ENCODE data around the gene EEFSEC. TPM values are rescaled to one million over a fixed set of nuclear protein-coding genes. Genes with fewer than 3 reads are reported as not detected.

Gene EEFSEC
- total RNA-seq, 1 donor from 2014 or later, result 18.7 TPM

DNA sequence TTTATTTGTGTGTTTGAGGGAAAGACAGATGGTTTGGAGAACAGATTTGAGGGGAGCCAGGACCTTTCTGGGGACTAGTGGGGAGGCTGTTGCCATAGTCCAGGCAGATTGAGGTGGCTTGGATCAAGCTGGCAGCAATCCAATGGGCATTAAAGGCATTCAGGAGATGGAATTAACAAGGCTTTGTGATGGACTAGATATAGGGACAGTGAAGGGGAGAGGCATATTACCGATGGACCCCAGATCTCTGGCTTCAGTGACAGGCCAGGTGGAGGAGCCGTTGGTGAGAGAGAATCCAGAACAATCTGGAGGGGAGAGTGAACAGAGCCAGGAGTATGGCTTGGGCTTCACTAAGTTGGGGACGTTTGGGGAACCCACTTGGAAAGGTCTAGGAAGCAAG, 124.8 kb downstream of the EEFSEC start:
- Mint-ChIP-seq H3K27ac (no peak overlapping the region), H3K36me3 (ENCODE audit: low read depth) (no peaks in the 10 kb centered on the region), H3K4me1 (ENCODE audit: low read depth) (no peaks in the 10 kb centered on the region), H3K27me3 (ENCODE audit: insufficient read depth) (no peaks in the 10 kb centered on the region), H3K9me3 (no peaks in the 10 kb centered on the region), H3K4me3 (no peak overlapping the region)
- no peak for DNase-seq (ENCODE audit: low spot score)
- intact Hi-C loops (cut with micrococcal nuclease), result no loop called here

DNA sequence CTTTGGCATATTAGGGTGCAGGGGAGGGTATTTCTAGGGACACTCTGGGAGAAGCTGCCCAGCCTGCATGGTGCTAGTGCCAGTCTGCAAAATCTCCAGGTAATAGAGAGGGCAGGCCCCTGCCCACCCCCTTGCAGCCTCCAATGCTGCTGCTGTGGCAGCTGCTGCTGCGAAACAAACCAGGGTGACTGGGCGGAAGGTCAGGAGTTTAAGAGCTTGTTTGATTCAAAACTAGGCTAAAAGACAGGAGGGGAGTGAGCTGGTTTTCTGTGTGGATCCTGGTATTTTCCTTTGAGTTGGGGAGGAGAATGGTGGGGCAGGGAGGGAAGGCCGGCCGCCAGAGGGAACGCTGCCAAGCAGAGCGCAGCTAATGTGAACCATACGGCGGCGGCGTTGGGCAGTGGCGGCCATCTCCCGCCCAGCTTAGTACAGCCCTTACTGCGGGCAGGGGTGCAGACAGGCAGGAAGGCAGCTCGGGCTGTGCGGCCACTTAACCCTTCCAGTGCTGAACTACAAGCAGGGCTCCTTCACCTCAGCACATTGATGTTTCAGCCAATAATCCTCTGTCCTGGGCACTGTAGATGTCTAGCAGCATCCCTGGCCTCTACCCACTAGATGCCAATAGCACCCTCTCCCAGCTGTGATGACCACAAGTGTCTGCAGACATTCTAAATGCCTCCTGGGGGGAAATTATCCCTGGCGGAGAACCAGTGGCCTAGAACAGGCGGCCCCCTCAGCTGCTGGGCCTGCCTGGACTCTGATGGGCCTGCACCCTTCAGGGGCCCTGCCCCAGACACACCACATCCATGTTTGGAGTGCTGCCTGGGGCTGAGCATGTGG, 125.7 kb downstream of the EEFSEC start:
- H3K4me1 Mint-ChIP-seq (ENCODE audit: low read depth), result no peaks in the 10 kb centered on the region
- no peak for DNase-seq (ENCODE audit: low spot score)
- H3K27me3 Mint-ChIP-seq (ENCODE audit: insufficient read depth), result no peaks in the 10 kb centered on the region
- no peaks in the 10 kb centered on the region for H3K36me3 Mint-ChIP-seq (ENCODE audit: low read depth)
- H3K27ac Mint-ChIP-seq, result no peak overlapping the region
- H3K4me3 Mint-ChIP-seq, result no peak overlapping the region
- intact Hi-C loops (cut with micrococcal nuclease), result no loop called here
- H3K9me3 Mint-ChIP-seq, result no peaks in the 10 kb centered on the region

DNA sequence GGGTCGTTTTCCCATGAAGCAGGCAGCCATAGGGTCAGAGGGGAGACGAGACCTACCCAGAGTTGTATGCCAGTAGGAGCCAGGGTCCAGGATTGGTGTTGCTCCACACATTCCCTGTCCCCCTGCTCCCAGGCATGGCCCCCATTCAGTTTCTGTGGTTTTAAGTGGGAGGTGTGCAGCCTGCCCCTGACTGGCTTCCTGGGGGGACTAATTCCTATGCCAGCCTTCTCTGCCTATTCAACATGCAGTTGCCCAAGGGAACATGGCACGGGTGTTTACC, 126.3 kb downstream of the EEFSEC start:
- intact Hi-C loops (cut with micrococcal nuclease), result no loop called here
- no peak overlapping the region for H3K4me3 Mint-ChIP-seq

DNA sequence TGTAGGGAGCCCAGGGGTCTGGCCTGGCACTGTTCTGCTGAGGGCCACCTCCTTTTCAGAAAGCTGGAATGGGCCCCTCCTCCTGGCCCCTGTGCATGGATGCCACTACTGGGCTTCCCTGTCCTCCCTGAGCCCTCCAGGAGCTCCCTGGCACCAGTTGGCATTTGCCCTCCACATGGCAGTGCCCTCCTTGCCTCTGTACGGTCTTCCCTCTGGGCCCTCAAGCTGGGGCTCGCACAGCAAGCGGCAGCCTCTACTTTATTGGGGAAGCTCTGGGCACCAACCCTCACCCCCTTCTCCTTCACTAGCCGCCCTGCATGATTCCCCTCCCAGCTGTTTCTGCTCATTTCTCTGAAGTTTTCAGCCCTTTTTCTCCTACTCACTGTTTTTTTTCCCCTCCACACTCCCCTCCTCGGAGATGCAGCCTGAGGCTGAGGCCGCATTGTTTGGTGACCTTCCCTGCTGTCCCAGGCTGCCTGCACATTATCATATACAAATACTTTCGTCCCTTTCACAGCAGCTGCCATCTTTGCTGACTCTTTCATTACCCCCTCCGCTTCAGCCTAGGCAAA, 127.3 kb downstream of the EEFSEC start:
- Mint-ChIP-seq H3K9me3 (no peaks in the 10 kb centered on the region), H3K27ac (no peak overlapping the region), H3K4me1 (ENCODE audit: low read depth) (no peaks in the 10 kb centered on the region), H3K4me3 (no peak overlapping the region), H3K36me3 (ENCODE audit: low read depth) (no peaks in the 10 kb centered on the region), H3K27me3 (ENCODE audit: insufficient read depth) (no peaks in the 10 kb centered on the region)
- intact Hi-C loops (cut with micrococcal nuclease), result no loop called here
- DNase-seq (ENCODE audit: low spot score), result no peak

More for the DNA sequence above, 126.3 kb downstream of the EEFSEC start:
- Mint-ChIP-seq H3K9me3 (no peaks in the 10 kb centered on the region), H3K36me3 (ENCODE audit: low read depth) (no peaks in the 10 kb centered on the region), H3K27me3 (ENCODE audit: insufficient read depth) (no peaks in the 10 kb centered on the region), H3K4me1 (ENCODE audit: low read depth) (no peaks in the 10 kb centered on the region), H3K27ac (no peak overlapping the region)
- DNase-seq (ENCODE audit: low spot score), result no peak

DNA sequence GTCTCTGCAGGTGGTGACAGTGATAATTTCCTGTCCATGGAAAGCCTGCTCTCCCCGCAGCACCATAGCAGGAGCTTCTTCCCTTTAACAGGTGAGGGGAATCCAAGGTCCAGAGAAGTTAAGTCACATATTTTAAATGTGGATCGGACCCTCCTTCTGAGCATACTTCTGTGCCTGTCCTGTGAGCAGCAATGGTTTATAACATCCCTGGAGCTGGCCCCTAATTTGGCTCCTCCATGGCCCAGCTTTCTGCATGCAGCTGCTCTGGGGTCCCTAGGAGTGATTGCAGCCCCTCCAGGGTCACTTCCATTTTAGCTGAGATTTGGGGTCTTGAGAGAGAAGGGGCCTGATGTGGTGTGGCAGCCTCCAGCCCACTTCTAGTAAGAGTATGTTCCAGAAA, 127.8 kb downstream of the EEFSEC start:
- Mint-ChIP-seq H3K9me3 (no peaks in the 10 kb centered on the region), H3K4me3 (no peak overlapping the region), H3K36me3 (ENCODE audit: low read depth) (no peaks in the 10 kb centered on the region), H3K4me1 (ENCODE audit: low read depth) (no peaks in the 10 kb centered on the region), H3K27ac (no peak overlapping the region), H3K27me3 (ENCODE audit: insufficient read depth) (no peaks in the 10 kb centered on the region)
- no peak for DNase-seq (ENCODE audit: low spot score)
- intact Hi-C loops (cut with micrococcal nuclease), result no loop called here

DNA sequence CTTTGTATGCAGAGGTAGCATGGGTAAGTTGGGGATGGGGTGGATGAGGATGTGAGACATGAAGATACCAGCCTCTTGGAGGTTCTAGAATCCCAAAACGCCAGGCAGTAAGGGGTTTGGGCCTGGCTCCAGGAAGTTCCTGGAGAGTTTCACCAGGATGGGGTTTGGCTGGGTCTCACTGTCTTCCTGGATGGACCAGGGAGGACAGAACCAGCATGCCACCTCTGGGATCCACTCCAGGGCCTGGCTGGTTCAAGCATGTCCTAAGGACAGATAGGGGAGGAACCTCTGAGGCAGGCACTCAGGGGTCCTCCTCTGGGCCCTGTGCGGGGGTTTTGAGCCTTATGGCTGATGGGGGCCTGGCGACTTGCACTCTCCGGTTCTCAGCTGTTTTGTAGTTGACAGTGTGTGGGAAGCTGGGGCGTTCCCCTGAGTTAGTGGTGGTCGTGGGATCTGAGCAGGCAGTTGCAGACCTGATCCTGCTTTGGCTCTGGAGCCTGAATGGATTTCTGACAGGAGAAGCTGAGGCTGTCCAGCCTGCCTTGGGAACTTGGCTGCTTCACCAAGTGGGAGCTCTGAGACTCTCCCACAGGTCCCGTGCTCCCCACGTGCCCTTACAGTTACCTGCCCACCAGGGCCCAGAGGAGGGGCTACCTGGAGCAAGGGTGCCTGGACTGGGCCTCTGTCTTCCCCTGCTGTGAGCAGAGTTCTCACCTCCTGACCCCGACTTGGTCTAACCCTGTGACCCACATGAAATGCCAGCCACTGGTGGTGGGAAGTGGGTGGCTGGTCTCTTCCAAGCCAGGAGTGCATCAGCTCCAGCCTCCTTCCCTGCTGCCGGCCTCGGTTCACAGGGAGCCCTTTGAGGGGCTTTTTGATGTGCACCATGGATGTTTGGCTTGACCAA, 128.4 kb downstream of the EEFSEC start:
- Mint-ChIP-seq H3K4me3 (no peak overlapping the region), H3K4me1 (ENCODE audit: low read depth) (no peaks in the 10 kb centered on the region), H3K36me3 (ENCODE audit: low read depth) (no peaks in the 10 kb centered on the region), H3K9me3 (no peaks in the 10 kb centered on the region), H3K27me3 (ENCODE audit: insufficient read depth) (no peaks in the 10 kb centered on the region), H3K27ac (no peak overlapping the region)
- no peak for DNase-seq (ENCODE audit: low spot score)
- intact Hi-C loops (cut with micrococcal nuclease), result no loop called here

DNA sequence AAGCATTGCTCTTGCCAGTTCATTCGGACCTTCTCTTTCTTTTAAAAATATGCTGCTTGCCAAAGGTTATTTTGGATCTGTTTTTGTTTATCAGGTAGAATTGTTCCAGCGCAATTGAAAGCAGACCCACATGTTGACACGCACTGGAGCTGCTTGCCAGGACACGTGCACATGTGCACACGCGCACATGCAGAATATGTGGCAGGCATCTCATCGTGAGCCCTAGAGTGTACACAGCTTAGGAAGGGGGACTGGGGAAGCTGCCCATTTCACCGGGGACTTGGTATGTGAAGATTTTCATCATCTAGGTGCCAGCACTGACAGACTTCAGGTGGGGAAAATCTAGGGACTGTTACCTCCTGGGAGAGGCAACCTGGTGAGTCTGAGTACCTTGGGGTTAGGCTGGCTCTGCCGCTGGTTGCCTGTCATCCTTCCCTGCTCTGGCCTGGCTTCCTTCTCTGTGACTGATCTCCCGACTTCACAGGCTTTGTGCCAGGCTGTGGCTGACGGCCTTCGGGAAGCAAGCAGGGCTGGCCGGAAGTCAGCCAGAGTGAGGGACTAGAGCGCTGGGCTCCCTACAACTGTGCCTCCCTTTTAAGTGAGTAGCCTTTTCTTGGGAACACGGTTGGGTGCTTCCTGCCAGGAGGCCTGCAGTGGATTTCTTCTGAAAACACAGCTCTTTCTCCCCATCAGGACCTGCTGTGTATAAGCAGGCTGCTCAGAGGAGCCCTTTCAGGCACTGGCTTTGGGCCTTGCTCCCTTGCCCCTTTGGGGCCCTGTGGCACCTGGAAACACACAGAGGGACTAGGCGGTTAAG, 129.3 kb downstream of the EEFSEC start:
- Mint-ChIP-seq H3K4me3 (no peak overlapping the region), H3K27ac (no peak overlapping the region), H3K27me3 (ENCODE audit: insufficient read depth) (no peaks in the 10 kb centered on the region), H3K9me3 (no peaks in the 10 kb centered on the region), H3K4me1 (ENCODE audit: low read depth) (no peaks in the 10 kb centered on the region), H3K36me3 (ENCODE audit: low read depth) (no peaks in the 10 kb centered on the region)
- no peak for DNase-seq (ENCODE audit: low spot score)
- intact Hi-C loops (cut with micrococcal nuclease), result no loop called here

DNA sequence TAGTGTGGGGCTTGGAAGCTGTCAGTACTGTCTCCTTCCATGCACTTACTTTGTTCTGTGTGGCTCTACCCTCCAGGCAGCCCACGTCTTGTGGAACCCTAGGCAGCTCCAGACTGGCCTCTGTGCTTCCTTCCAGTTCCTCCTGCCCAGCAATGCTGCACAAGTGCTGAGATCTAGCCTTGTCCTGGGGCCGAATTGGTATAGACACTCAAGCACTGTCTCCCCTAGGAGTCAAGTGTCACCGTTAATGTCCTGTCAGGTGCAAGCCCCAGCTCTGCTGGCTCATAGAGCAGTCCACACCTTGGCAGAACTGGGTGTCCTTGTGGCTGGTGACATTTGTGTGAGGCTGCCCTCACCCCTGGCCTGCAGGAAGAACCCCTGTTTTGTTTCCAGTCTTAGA, 130.1 kb downstream of the EEFSEC start:
- DNase-seq (ENCODE audit: low spot score), result no peak
- H3K36me3 Mint-ChIP-seq (ENCODE audit: low read depth), result peaks cover 2% of the 10 kb centered on the region
- no peak overlapping the region for H3K4me3 Mint-ChIP-seq
- intact Hi-C loops (cut with micrococcal nuclease), result no loop called here
- H3K4me1 Mint-ChIP-seq (ENCODE audit: low read depth), result no peaks in the 10 kb centered on the region
- no peak overlapping the region for H3K27ac Mint-ChIP-seq
- H3K9me3 Mint-ChIP-seq, result no peaks in the 10 kb centered on the region
- H3K27me3 Mint-ChIP-seq (ENCODE audit: insufficient read depth), result no peaks in the 10 kb centered on the region

DNA sequence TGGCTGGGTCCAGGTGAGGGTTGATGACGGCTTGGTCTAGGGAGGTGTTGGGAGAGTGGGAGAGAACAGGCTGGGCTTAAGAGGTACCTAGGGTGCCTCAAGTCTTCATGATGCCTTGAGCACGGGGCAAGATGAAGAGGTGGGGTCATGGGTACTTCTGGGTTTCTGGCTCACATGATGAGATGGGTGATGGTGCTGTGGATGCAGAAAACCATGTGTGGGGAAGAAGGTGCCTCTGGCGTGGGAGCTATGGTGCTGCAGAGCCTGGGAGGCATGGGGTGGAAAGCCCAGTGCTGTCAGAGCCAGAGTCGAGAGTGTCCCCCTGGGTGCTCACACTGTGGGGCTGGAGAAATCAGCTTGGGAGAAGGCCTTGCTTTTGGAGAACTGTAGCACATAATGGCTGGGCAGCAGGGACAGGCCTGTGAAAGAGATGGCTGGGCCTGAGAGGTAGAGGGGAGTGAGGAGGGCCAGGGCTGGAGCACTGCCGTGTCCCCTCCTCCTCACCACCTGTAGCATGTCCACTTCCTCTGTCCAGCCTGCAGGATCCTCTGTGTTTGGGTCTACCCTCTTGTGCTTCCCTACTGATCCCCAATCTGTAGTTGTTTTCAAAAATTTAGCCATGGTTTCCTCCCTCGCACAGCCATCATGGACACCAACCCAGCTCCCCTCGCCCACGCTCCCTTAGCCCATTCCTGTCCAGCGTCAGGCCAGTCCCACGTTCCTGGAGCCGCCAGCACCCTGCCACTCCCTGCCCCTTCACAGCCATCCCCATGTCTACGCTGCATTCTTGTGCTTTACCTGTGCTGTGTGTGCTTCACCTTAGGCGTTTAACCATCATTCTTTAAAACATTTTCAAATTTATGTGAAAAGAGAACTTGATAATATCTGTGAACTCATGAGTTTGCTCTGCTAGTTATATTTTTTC, 132.0 kb downstream of the EEFSEC start:
- no peaks in the 10 kb centered on the region for H3K27me3 Mint-ChIP-seq (ENCODE audit: insufficient read depth)
- H3K9me3 Mint-ChIP-seq, result peaks cover 2% of the 10 kb centered on the region
- no peak for DNase-seq (ENCODE audit: low spot score)
- H3K4me1 Mint-ChIP-seq (ENCODE audit: low read depth), result no peaks in the 10 kb centered on the region
- no peak overlapping the region for H3K27ac Mint-ChIP-seq
- intact Hi-C loops (cut with micrococcal nuclease), result no loop called here
- peaks cover 2% of the 10 kb centered on the region for H3K36me3 Mint-ChIP-seq (ENCODE audit: low read depth)
- no peak overlapping the region for H3K4me3 Mint-ChIP-seq

DNA sequence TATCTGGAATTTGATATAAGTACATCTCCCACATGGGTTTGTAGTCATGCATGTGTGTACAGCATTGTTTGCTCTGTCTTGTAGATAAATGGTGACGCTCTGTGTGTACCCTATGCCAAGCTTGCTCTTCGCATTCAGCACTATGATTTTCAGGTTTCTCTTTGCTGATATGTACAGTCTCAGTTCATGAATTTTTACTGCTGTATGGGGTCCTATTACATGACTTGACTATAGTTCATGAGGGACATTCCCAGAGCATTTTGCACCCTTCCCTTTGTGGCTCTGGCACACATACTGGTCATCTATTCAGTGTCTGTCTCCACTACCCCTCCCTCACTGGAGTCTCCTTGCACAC, 132.7 kb downstream of the EEFSEC start:
- Mint-ChIP-seq H3K27me3 (ENCODE audit: insufficient read depth) (no peaks in the 10 kb centered on the region), H3K36me3 (ENCODE audit: low read depth) (peaks cover 2% of the 10 kb centered on the region), H3K9me3 (peaks cover 5% of the 10 kb centered on the region), H3K4me3 (no peak overlapping the region), H3K27ac (no peak overlapping the region), H3K4me1 (ENCODE audit: low read depth) (no peaks in the 10 kb centered on the region)
- DNase-seq (ENCODE audit: low spot score), result no peak
- intact Hi-C loops (cut with micrococcal nuclease), result no loop called here

DNA sequence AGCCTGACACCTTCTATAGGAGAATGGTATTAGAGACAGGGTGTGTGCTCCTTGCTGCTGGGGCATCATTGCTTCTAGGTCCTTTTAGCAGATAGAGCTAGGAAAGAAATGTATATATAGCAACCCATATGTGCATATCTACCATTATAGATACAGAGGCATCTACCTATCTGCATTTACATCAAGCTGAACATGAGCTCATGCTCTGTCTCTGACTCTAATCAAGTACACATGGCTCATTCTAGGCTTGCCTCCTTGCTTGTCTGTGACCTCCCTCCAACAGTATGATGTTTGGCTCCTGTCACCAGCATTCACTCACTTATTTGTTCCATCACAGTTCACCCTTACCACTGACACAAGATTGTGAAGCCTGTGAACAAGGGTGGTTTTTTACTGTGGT, 133.4 kb downstream of the EEFSEC start:
- H3K9me3 Mint-ChIP-seq, result peaks cover 5% of the 10 kb centered on the region
- H3K4me3 Mint-ChIP-seq, result no peak overlapping the region
- intact Hi-C loops (cut with micrococcal nuclease), result no loop called here
- peaks cover 6% of the 10 kb centered on the region for H3K36me3 Mint-ChIP-seq (ENCODE audit: low read depth)
- H3K27me3 Mint-ChIP-seq (ENCODE audit: insufficient read depth), result no peaks in the 10 kb centered on the region
- no peak overlapping the region for H3K27ac Mint-ChIP-seq
- H3K4me1 Mint-ChIP-seq (ENCODE audit: low read depth), result no peaks in the 10 kb centered on the region
- DNase-seq (ENCODE audit: low spot score), result no peak

DNA sequence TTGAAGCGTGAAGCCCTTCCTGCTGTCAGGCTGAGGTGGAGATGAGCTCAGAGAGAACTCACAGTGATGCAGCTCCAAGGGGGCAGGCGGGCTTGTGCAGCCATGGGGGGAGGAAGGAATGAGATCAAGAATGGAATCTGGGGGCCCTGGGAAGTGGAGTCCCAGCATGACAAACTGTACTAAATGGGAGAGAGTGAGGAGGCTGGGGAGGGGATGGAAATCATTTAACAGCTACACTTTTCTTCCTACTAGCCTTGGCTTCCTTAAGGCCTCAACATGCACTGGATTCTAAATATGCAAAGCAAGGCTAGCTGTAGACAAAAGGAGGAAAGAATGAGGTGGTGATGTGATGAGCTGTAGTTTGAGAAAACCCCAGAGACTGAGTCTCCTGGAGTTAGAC, 133.9 kb downstream of the EEFSEC start:
- peaks cover 5% of the 10 kb centered on the region for H3K9me3 Mint-ChIP-seq
- DNase-seq (ENCODE audit: low spot score), result no peak
- intact Hi-C loops (cut with micrococcal nuclease), result no loop called here

More for the DNA sequence above, 133.9 kb downstream of the EEFSEC start:
- H3K27me3 Mint-ChIP-seq (ENCODE audit: insufficient read depth), result no peaks in the 10 kb centered on the region
- H3K4me1 Mint-ChIP-seq (ENCODE audit: low read depth), result no peaks in the 10 kb centered on the region
- peaks cover 6% of the 10 kb centered on the region for H3K36me3 Mint-ChIP-seq (ENCODE audit: low read depth)
- no peak overlapping the region for H3K27ac Mint-ChIP-seq
- no peak overlapping the region for H3K4me3 Mint-ChIP-seq

Measured in activated T-helper 1 cell treated with anti-CD3 and anti-CD28 coated beads, Interleukin-12 subunit alpha, Interleukin-12 subunit beta, Interleukin-2, Interleukin-4 antibody, amounts not matched to agents 30 ng/mL and 10 ng/mL and 1 ng/mL, durations not matched to agents 14 hours and 24 hours and 36 hours (primary cell).